NT2/D1 (cell line): ENCODE measurements around the gene CYB561D2.

Experiments
- DNase-seq: peaks from one replicate; pipeline ENCODE4 v3.0.0-alpha.2; 2011; ENCODE audit warnings: low read depth, low spot score
- H3K27me3 ChIP-seq: 2 replicates; pipeline ENCODE4 v1.6.0; 2011; ENCODE audit warnings: mild to moderate bottlenecking; ENCODE audit not compliant: insufficient read length, insufficient read depth
- H3K36me3 ChIP-seq: 2 replicates; pipeline ENCODE4 v1.6.1; 2011; ENCODE audit warnings: mild to moderate bottlenecking, low read length, mixed read lengths; ENCODE audit not compliant: insufficient read depth, insufficient read length
- H3K4me1 ChIP-seq: 2 replicates; pipeline ENCODE4 v1.5.1; 2011; ENCODE audit not compliant: insufficient read depth, insufficient read length
- H3K4me3 ChIP-seq: 2 replicates; pipeline ENCODE4 v1.5.1; 2011; ENCODE audit warnings: low read depth; ENCODE audit not compliant: insufficient read length
- H3K9ac ChIP-seq: 2 replicates; pipeline ENCODE4 v1.6.0; 2011; ENCODE audit warnings: low read depth; ENCODE audit not compliant: insufficient read length
- H3K9me3 ChIP-seq: 2 replicates; pipeline ENCODE4 v1.5.1; 2011; ENCODE audit warnings: mild to moderate bottlenecking, low read length; ENCODE audit not compliant: insufficient read depth
- SUZ12 ChIP-seq: IDR thresholded peaks from 2 replicates; pipeline ENCODE4 v1.6.1; 2011; ENCODE audit not compliant: insufficient read length, insufficient read depth; ENCODE audit errors: extremely low read depth
- YY1 ChIP-seq: IDR thresholded peaks from 2 replicates; pipeline ENCODE4 v1.6.1; 2011; ENCODE audit not compliant: insufficient read length, insufficient read depth
- ZNF274 ChIP-seq: IDR thresholded peaks from 2 replicates; pipeline ENCODE4 v1.6.1; 2011; ENCODE audit warnings: mild to moderate bottlenecking, low read depth, low read length

Gene CYB561D2

DNA sequence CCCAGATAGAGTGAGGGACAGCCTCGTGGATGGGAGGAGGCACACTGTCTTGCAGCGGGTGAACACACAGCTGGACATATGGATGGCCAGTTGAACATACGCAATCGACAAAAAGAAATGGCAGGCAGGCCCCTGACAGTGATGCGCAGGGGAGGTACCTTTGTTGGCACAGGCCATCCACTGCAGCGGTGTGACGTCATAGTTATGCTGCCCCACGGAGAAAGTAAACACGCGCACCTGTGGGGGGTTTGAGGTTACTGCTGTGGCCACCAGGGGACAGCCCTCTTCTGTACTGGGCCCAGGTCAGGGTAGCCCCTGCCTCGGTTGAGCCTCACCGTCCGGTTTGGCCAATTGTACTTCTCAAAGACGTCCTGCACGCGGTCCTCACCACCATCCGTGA is 28.1 kb downstream of the CYB561D2 start:
- no peak for DNase-seq
- Histone ChIP-seq H3K4me3 (no peak overlapping the region), H3K36me3 (no peaks in the 10 kb centered on the region), H3K27me3 (no peaks in the 10 kb centered on the region), H3K9me3 (no peaks in the 10 kb centered on the region), H3K9ac (no peak overlapping the region), H3K4me1 (peaks cover 15% of the 10 kb centered on the region)
- no peak for TF ChIP-seq ZNF274
- TF ChIP-seq SUZ12 = no peak
- no peak for TF ChIP-seq YY1

DNA sequence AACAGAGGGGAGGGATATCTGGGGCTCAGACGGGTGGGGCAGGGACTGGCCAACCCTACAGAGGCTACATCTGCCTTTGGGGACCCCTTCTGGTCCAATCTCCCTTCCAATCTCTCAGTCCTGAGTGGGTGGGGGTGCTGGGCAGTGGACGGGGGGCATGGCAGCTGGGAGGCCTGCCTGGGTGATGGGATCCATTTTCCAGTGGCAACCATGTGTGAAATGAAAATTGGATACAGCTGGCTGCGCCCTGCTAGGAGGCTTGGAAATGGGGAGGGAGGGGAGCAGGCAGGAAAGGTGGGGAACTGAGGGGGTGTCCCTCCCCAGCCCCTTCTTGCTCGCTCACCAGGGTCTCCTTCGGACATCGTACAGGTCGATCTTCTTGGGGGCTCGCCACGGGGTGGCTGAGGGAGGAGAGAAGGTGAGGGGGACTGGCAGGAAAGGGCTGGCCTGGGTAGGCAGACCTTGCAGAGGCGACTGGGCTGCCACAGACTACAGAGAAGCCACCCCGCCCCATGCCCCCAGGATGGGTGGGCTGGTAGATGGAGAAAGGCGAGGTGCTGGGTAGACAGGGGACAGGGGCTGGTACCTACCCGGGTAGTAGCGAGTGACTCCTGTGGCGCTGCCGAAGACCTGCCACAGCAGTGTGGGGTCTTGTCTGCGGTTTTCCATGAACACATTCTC is 29.9 kb downstream of the CYB561D2 start:
- H3K27me3 ChIP-seq = no peaks in the 10 kb centered on the region
- DNase-seq = no peak
- TF ChIP-seq ZNF274 (no peak), SUZ12 (no peak), YY1 (no peak)
- no peak overlapping the region for H3K4me3 ChIP-seq
- H3K9me3 ChIP-seq = no peaks in the 10 kb centered on the region
- no peaks in the 10 kb centered on the region for H3K36me3 ChIP-seq
- H3K9ac ChIP-seq = no peak overlapping the region
- H3K4me1 ChIP-seq = peaks cover 6% of the 10 kb centered on the region

DNA sequence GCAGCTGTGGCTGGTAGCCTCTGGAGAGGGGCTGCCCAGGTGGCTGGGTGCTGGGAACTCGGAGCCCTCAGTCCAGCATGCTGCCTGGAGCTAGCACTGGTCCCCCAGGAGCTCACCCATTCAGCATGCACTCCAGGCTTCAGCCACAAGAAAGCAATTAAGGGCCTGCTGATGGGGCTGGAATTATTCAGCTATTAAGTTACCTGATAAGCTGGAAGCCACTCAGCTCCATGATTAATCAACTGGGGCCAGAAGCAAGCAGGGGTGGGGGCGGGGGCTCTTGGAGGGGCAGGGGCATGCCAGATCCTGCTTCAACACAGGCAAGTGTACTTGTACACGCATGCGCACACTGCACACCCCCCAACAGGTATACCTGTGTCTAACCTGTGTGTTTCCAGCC is 30.7 kb downstream of the CYB561D2 start:
- Histone ChIP-seq H3K9ac (no peak overlapping the region), H3K27me3 (no peaks in the 10 kb centered on the region), H3K4me3 (no peak overlapping the region), H3K4me1 (peaks cover 6% of the 10 kb centered on the region), H3K9me3 (no peaks in the 10 kb centered on the region), H3K36me3 (no peaks in the 10 kb centered on the region)
- DNase-seq = no peak
- TF ChIP-seq ZNF274 (no peak), YY1 (no peak), SUZ12 (no peak)

DNA sequence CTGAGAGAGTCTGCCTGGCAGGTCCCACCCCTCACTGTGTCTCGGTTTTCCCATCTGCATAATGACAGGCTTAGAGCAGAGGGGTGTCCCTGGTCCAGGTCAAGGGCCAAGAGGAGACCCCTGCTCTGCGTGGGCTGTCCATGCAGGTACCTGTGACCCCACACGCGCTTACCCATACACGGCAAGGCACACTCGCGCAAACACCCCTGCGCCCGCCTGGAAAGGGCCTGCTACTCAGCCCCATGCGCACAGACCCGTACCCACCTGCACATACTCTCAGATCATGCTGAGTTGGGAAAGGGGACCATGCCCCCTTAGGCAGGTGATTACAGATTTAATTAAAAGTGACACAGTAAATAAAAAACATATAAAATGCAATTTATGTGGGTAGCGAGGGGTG is 32.1 kb downstream of the CYB561D2 start:
- Histone ChIP-seq H3K4me3 (no peak overlapping the region), H3K9me3 (no peaks in the 10 kb centered on the region), H3K36me3 (no peaks in the 10 kb centered on the region), H3K9ac (no peak overlapping the region), H3K27me3 (no peaks in the 10 kb centered on the region), H3K4me1 (peaks cover 6% of the 10 kb centered on the region)
- no peak for DNase-seq
- TF ChIP-seq YY1 (no peak), ZNF274 (no peak), SUZ12 (no peak)

DNA sequence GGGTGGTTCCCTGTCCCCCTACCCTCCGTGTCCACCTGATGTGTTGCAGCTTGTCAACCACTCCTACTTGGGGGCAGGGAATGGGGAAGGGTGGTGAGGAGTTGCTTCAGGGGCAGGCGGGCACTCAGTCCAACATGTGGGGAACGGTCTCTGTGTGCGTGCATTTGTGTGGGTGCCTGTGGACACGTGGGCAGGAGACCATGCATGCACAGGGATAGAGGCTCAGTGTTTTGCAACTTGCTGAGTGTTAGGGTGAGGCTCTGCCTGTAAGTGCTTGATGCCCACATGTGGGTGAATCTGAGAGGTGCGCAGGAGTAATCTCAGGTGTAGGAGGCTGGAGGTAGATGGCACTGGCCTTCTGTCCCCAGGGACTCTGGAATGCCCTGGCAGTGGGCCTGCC is 33.1 kb downstream of the CYB561D2 start:
- H3K9ac ChIP-seq = no peak overlapping the region
- H3K36me3 ChIP-seq = no peaks in the 10 kb centered on the region
- H3K9me3 ChIP-seq = no peaks in the 10 kb centered on the region
- H3K27me3 ChIP-seq = no peaks in the 10 kb centered on the region
- TF ChIP-seq ZNF274 (no peak), YY1 (no peak), SUZ12 (no peak)
- DNase-seq = no peak
- H3K4me1 ChIP-seq = peaks cover 3% of the 10 kb centered on the region
- no peak overlapping the region for H3K4me3 ChIP-seq

DNA sequence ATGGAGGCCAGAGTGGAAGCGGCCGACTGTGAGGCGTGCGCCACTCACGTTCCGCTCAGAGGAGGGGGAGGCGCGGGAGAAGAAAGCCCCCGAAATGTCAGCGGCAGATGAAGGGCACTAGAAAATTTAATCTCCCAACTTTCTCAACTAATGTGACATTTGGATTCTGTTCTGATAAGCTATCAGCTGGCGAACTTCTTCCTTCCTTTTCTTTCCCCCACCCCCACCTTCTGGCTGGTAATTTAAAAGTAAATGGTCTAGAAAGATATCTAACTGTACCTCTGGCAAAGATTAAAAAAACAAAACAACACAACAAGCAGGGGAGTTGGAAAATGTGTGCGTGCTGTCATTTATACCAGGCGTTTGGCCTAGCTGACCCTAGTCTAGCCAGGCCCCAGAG is 35.1 kb downstream of the CYB561D2 start:
- no peak overlapping the region for H3K4me3 ChIP-seq
- H3K9me3 ChIP-seq = no peaks in the 10 kb centered on the region
- no peaks in the 10 kb centered on the region for H3K27me3 ChIP-seq
- no peak for DNase-seq
- peaks cover 5% of the 10 kb centered on the region for H3K4me1 ChIP-seq
- no peak for TF ChIP-seq YY1
- no peak for TF ChIP-seq ZNF274
- TF ChIP-seq SUZ12 = no peak
- no peak overlapping the region for H3K9ac ChIP-seq
- H3K36me3 ChIP-seq = no peaks in the 10 kb centered on the region

DNA sequence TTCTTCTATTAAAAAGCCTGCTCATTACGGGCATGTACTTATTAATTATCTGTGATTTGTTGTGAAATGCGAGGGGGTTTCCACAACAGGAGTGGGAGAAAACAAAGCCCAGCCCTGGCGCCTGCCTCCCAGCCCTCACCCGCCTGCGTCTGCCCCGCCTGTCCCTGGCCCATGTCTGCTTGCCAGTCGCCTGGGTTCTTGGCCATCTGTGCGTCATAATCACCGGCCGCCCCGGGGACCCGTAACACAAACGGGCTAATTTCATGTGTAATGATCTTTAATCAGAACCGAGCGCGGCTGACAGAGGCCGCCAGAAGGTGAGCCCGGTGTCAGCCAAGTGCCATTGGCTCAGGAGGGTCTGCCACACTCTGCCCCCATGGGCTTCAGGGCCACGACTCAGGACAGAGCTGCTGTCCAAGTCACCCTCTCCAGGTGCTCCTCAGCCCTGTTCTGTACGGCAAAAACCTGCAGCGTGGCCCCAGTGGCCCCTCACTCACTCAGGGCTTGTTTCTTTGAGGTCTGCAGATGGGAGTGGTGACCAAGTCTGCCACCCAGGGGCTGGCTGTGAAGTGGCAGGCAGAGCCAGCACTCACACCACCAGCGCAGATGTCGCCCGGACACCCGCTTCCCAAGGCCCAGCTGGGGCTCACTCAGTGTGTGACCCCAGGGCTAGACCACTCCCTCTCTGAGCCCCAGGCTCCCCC is 37.5 kb downstream of the CYB561D2 start:
- H3K36me3 ChIP-seq = no peaks in the 10 kb centered on the region
- peaks cover 11% of the 10 kb centered on the region for H3K4me1 ChIP-seq
- H3K9me3 ChIP-seq = no peaks in the 10 kb centered on the region
- no peaks in the 10 kb centered on the region for H3K27me3 ChIP-seq
- no peak for TF ChIP-seq YY1
- TF ChIP-seq SUZ12 = no peak
- TF ChIP-seq ZNF274 = no peak
- no peak overlapping the region for H3K9ac ChIP-seq
- DNase-seq = no peak
- H3K4me3 ChIP-seq = no peak overlapping the region
